Erythroblast (primary cell): ENCODE data around the gene ELAVL2.

Source experiments
- GATA1 ChIP-seq: IDR thresholded peaks from 2 replicates; pipeline ENCODE4 v1.6.1; 2011; ENCODE audit warnings: low read depth, mild to moderate bottlenecking, control low read depth, low read length, moderate library complexity
- POLR2A ChIP-seq: IDR thresholded peaks from 2 replicates; pipeline ENCODE4 v1.6.1; 2011; ENCODE audit warnings: mild to moderate bottlenecking, low read length

- TF ChIP-seq POLR2A (no peak), GATA1 (no peak)
Measured at GRCh38 chr9:23686896-23687295, 139.1 kb downstream of the ELAVL2 start.
